Stimulated activated CD4-positive, alpha-beta T cell treated with anti-CD3 and anti-CD28 coated beads, Interleukin-2, amount 100 ng/mL, for 4 hours (primary cell): ENCODE data around the gene FAM117A.
"Not testable (repeated sequence)": the region's sequence is repeated elsewhere in the genome, so short reads cannot be mapped to it uniquely, and the experiment has no call there.

Experiments used
- DNase-seq: peaks from one replicate; pipeline ENCODE4 v3.0.0-alpha.2; 2020; ENCODE audit warnings: low read depth

FAM117A gene

GRCh38 chr17:49739641-49740271 is 24.2 kb downstream of the FAM117A start:
- DNase-seq = peak; percentile 79

GRCh38 chr17:49738456-49739163 is 25.3 kb downstream of the FAM117A start:
- DNase-seq = no peak

DNA sequence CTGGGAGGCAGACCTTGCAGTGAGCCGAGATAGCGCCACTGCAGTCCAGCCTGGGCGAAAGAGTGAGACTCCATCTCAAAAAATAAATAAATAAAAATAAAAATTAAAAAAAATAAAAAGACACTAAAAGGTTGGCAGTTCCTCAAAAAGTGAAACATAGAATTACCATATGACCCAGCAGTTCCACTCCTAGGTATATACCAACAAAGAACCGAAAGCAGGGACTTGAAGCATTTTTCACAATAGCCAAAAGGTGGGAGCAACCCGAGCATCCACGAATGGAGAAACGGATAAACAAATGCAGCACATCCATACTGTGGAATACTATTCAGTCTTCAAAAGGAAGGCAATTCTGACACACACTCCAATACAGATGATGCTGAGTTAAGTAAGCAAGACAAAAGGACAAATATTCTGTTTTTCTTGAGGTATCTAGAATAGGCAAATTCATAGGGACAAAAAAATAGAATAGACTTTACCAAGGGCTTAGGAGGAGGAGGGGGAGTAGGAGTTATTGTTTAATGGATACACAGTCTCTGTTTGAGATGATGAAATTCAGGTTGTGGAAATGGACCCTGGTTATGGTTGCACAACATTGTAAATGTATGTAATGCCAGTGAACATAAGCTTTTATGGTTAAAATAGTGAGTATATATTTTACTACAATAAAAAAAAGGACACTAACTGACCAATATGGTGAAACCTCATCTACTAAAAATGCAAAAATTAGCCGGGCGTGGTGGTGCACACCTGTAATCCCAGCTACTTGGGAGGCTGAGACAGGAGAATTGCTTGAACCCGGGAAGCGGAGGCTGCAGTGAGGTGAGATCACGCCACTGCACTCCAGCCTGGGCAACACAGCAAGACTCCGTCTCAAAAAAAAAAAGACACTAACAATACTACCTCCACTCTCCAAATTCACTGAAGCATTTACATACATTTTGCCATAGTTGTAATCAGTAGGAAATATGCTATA is 29.1 kb downstream of the FAM117A start:
- no peak for DNase-seq

GRCh38 chr17:49731435-49731831 is 32.5 kb downstream of the FAM117A start:
- no peak for DNase-seq

DNA sequence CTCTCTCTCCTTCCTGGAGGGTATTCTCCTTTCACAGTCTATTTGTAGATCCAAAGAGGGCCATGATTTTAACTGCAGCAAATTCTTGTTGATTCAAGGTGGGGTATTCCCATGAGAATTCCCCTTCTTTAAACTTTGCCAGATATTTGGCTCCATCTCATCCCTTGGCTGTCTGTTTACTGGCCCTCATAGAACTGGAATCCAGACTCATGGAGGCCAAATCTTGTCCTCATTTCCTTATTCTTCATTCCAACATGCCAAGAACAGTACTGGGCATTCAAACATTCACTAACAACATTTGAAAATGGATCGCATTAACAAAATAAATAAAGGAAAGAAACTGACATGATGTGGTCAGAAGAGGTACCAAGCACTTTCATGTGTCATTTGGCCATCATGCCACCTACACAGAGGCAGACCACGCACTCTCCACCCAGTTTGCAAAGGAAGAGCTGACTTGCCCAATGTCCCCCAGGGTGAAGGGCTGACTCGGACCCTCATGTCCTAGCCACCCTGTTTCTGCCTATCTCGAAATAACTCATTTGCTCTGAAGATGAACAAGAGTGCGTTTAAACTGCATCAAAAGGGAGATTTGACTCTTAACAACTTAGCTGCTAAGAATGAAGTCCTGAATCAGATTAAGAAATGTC is 33.0 kb downstream of the FAM117A start:
- DNase-seq = no peak

- DNase-seq = no peak
Measured at GRCh38 chr17:49730078-49730784, 33.7 kb downstream of the FAM117A start.

DNA sequence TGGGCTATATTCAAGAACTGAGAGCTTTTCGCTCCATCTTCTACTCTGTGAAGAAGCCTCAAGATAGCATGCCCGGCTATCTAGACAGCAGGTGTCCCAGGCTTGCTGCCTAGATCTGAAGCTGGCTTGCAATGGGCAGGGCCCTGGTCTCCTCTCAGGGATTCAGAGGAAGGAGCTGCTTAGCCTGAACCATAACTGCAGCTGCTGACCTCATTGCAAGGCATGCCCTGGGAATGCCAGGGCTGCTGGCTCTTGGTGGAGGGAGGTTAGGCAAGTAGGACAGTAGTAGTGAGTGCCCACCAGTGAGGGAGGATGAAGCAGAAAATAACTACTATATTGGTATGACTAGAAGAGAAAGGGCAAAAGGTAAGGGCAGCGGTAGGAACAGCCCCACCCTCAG is 34.9 kb downstream of the FAM117A start:
- no peak for DNase-seq

DNA sequence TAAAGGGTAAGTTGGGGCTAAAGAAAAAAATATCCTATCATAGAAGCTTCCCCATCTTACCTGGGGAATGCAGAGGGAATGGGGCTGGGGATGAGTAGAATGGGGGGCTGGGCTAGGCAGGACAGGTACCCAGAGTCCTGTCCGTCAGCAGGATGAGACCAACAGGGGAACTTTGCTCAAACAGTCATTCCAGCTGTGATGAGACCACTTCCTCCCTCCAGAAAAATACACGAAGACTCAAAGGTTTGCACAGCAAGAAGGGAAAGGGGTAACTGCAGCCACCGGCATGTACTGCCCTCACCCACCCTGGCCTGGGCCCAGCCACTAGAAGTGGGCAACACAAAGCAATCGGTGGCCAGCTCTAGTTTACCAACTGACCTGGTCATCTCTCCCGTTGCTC is 35.5 kb downstream of the FAM117A start:
- no peak for DNase-seq

GRCh38 chr17:49727380-49727779 is 36.6 kb downstream of the FAM117A start:
- DNase-seq = no peak

DNA sequence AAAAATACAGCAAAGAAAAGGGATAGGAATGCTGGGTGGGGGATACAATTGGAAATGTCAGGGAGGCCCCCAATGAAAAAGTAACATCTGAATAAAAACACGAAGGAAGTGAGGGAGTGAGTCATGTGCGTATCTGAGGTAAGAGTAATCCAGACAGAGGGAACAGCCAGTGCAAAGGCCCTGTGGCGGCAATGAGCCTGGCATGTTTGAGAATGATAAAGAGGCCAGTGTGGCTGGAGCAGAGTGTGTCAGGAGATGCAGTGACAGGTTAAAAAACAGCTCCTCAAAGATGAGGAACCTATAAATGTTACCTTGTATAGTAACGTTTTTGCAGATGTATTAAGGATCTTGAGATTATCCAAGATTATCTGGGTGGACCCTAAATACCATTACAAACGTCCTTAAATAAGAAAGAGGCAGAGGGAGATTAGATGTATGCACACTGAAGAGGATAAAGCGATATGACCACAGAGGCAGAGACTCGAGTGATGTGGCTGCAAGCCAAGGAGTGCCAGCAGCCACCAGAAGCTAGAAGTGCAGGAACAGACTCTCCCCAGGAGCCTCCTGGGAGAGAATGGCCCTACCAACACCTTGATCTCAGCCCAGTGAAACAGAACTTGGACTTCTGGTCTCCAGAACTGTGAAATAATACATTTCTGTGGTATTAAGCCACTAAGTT is 38.3 kb downstream of the FAM117A start:
- no peak for DNase-seq

DNA sequence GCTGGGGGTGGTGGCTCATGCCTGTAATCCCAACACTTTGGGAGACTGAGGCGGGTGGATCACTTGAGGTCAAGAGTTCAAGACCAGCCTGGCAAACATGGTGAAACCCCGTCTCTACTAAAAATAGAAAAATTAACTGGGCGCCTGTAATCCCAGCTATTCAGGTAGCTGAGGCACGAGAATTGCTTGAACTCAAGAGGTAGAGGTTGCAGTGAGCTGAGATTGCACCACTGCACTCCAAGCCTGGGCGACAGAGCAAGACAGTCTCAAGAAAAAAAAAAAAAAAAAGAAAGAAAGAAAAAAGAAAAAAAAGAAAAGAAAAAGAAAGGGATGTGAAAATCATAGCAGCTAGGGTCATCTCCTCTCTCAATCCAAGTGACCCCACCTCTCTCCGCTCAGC is 39.4 kb downstream of the FAM117A start:
- not testable (repeated sequence) for DNase-seq

GRCh38 chr17:49723423-49723822 is 40.5 kb downstream of the FAM117A start:
- no peak for DNase-seq

DNA sequence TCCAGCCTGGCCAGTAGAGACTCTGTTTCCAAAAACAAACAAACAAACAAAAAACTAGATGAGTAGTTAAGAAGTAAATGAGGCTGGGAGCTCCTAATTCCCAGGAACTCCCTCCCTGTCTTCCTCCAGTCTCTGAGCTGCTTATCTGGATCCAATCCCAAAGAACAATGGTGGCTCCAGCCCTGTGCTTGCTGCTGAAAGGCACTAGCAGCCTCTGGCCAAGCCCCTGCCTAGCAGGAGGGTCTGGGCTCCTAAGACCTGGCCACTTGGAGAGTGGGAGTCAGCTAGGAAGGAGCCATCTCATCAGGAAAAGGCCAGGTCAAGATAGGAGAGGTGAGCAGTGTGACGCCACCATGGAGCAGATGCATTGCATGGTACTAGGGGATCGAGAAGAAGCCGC is 41.9 kb downstream of the FAM117A start:
- no peak for DNase-seq

GRCh38 chr17:49717371-49717861 is 46.5 kb downstream of the FAM117A start:
- no peak for DNase-seq

DNA sequence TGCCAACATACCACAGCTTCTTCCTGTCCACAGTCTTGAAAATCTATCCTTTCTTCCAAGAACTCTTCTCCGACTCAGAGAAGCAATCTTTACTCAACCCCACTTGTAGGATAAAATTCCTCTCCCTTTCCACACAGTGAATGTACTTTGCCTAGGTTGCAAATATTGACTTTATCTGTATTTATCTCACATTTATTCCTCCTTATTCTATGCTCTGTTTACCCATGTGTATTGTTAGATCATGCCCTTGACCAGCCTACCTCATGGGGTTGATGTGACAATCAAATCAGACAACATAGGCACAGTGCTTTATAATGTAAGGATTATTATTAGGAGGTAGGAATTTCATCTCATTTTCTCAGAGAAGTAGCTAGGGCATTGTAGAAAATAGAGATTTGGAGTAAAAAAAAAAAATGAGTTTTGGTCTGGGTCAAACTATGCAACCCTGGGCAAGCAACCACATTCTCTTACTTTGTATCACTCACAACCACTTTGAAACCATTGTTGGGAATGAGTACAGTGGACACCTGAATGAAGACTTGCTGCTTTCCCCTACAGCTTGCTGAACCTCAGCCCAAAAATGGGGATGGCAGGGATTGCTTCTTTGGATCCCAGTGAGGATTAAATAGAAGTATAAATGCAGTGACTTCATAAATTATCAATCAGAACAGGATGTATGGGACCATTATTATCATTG is 47.1 kb downstream of the FAM117A start:
- DNase-seq = no peak

GRCh38 chr17:49715717-49716279 is 48.1 kb downstream of the FAM117A start:
- DNase-seq = no peak

GRCh38 chr17:49715216-49715615 is 48.7 kb downstream of the FAM117A start:
- DNase-seq = no peak

DNA sequence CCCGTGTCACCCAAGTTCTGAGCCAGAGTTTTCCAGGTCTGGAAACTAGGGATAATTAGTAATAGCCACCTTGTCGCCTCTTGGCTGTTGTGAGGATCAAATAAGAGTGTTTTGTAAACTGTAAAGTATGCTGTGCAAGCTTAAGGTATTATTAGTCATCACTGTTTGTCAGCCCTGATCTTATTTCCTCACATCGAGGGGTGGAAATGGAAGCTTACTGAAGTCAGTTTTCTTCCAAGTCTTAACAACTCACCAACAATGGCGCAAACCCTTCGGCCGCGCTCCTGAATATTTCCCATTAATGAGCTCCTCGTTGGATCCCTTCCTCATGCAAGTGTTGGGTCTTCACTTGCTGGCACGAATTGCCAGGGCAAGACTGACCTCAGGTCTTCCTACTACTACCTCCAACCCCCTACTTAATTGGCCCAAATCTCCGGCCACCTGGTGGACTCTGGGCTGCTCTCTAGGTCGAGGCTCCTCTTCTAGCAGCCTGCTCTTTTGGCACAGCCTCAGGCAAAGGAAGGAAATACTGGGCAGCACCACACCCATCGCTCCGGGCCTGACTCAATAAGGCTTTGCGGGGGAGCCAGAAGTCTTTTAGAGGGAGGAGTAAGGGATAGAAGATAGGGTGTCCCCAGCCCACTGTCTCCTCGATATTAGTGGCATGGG is 55.3 kb downstream of the FAM117A start:
- DNase-seq = no peak
